BJ (cell line): ENCODE measurements around the gene HOOK2. TPM values are rescaled to one million over a fixed set of nuclear protein-coding genes. Genes with fewer than 3 reads are reported as not detected.

Source experiments
- CTCF ChIA-PET: fragments of 350-600 bp; formaldehyde crosslinking; extraction: SDS; loops from one replicate; lab custom pipeline; 2021; ENCODE audit warnings: antibody characterized with exemption, inconsistent platforms; lab: Yijun Ruan, JAX
- POLR2A ChIA-PET: fragments of 300-600 bp; sonication (Branson Sonifier 250); formaldehyde crosslinking; extraction: SDS; loops from one replicate; lab custom pipeline; 2021; ENCODE audit warnings: antibody characterized with exemption; lab: Charles Lee
- DNase-seq: peaks from one replicate; pipeline ENCODE4 v3.0.0-alpha.2; 2011; ENCODE audit warnings: low read depth
- H3K27me3 ChIP-seq: 2 replicates; pipeline ENCODE4 v1.6.0; 2011; ENCODE audit warnings: low read length; ENCODE audit not compliant: control insufficient read depth, insufficient read depth
- H3K36me3 ChIP-seq: 2 replicates; pipeline ENCODE4 v1.5.1; 2011; ENCODE audit warnings: low read length; ENCODE audit not compliant: control insufficient read depth, insufficient read depth
- H3K4me3 ChIP-seq: 2 replicates; pipeline ENCODE4 v1.5.1; 2011; ENCODE audit warnings: low read depth, mild to moderate bottlenecking, control low read depth, low read length
- CTCF ChIP-seq: IDR thresholded peaks from 2 replicates; pipeline ENCODE4 v1.5.1; 2011; ENCODE audit warnings: low read depth, mild to moderate bottlenecking, control low read depth, inconsistent platforms, low read length, moderate library complexity; ENCODE audit not compliant: insufficient read depth
- polyA plus RNA-seq: library from polyadenylated mRNA; depleted of rRNA; stranded (reverse); fragments of >200 nt; gene quantifications from 2 replicates; pipeline ENCODE4 v1.2.3, GENCODE V29; 2011

HOOK2 gene
- polyA plus RNA-seq, 1 experiment = 10.4 TPM

GRCh38 chr19:12779162-12779993 lies 4.0 kb upstream of the HOOK2 start:
- no peak for TF ChIP-seq CTCF
- POLR2A ChIA-PET = interaction anchor here (0.6 to 2.8 kb wide), 3 partner anchors 9 to 112 kb away, joined by 3 to 16 read pairs (median 4); partner anchors contain the start of genes GCDH and JUNB
- Histone ChIP-seq H3K27me3 (no peaks in the 10 kb centered on the region), H3K4me3 (peak overlapping the region; percentile 65), H3K36me3 (no peaks in the 10 kb centered on the region)
- no peak for DNase-seq
- CTCF ChIA-PET = interaction anchor here (2.2 to 28.6 kb wide), 6 partner anchors 9 to 68 kb away, joined by 11 to 874 read pairs (median 30); partner anchors contain the start of genes JUNB, PRDX2, RNASEH2A and THSD8

- DNase-seq = no peak
- Histone ChIP-seq H3K4me3 (peak overlapping the region; percentile 65), H3K36me3 (no peaks in the 10 kb centered on the region), H3K27me3 (no peaks in the 10 kb centered on the region)
- ChIA-PET POLR2A (interaction anchor here (0.6 to 2.8 kb wide), 3 partner anchors 9 to 112 kb away, joined by 3 to 16 read pairs (median 4); partner anchors contain the start of genes GCDH and JUNB), CTCF (interaction anchor here (1.0 to 28.6 kb wide), 7 partner anchors 9 to 69 kb away, joined by 4 to 874 read pairs (median 28); partner anchors contain the start of genes JUNB, PRDX2, RNASEH2A and THSD8)
- TF ChIP-seq CTCF = no peak
Observed at GRCh38 chr19:12778905-12779161, 3.5 kb upstream of the HOOK2 start.

- TF ChIP-seq CTCF = no peak
- no peak for DNase-seq
- Histone ChIP-seq H3K4me3 (peak overlapping the region; percentile 65), H3K27me3 (no peaks in the 10 kb centered on the region), H3K36me3 (no peaks in the 10 kb centered on the region)
- ChIA-PET CTCF (interaction anchor here (1.0 to 28.6 kb wide), 10 partner anchors 10 to 186 kb away, joined by 3 to 874 read pairs (median 18); partner anchors contain the start of genes JUNB, PRDX2, RNASEH2A and RTBDN), POLR2A (interaction anchor here (0.6 to 2.8 kb wide), 3 partner anchors 10 to 113 kb away, joined by 3 to 16 read pairs (median 4); partner anchors contain the start of genes GCDH and JUNB)
Observed at GRCh38 chr19:12778017-12778904, 2.9 kb upstream of the HOOK2 start.

- Histone ChIP-seq H3K36me3 (no peaks in the 10 kb centered on the region), H3K27me3 (no peaks in the 10 kb centered on the region), H3K4me3 (peak overlapping the region; percentile 65)
- no peak for DNase-seq
- ChIA-PET CTCF (interaction anchor here (0.9 to 28.6 kb wide), 11 partner anchors 11 to 186 kb away, joined by 3 to 874 read pairs (median 11); partner anchors contain the start of genes JUNB, PRDX2, RNASEH2A and RTBDN), POLR2A (interaction anchor here (1.4 to 2.8 kb wide), 2 partner anchors 11 to 15 kb away, joined by 4 to 16 read pairs; partner anchors contain the start of gene JUNB)
- TF ChIP-seq CTCF = peak; percentile 99
Observed at GRCh38 chr19:12777217-12778016, 2.1 kb upstream of the HOOK2 start.
